GM21423 (cell line): ENCODE results near the gene C14orf119.
A peak's percentile ranks its signal among the peaks of the same experiment; 100 is the strongest.
"Not testable (repeated sequence)": the region's sequence is repeated elsewhere in the genome, so short reads cannot be mapped to it uniquely, and the experiment has no call there.

Source experiments
- ATAC-seq: cut with Tn5 transposase; IDR thresholded peaks from one replicate; pipeline ENCODE4 v1.9.1; 2021; ENCODE audit warnings: mild to moderate bottlenecking, moderate library complexity; ENCODE audit not compliant: unreplicated experiment

Gene C14orf119

DNA sequence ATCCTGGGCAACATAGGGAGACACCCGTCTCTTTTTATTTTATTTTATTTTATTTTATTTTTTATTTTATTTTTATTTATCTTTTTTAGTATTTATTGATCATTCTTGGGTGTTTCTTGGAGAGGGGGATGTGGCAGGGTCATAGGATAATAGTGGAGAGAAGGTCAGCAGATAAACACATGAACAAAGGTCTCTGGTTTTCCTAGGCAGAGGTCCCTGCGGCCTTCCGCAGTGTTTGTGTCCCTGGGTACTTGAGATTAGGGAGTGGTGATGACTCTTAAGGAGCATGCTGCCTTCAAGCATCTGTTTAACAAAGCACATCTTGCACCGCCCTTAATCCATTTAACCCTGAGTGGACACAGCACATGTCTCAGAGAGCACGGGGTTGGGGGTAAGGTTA, 12.3 kb downstream of the C14orf119 start:
- not testable (repeated sequence) for ATAC-seq

DNA sequence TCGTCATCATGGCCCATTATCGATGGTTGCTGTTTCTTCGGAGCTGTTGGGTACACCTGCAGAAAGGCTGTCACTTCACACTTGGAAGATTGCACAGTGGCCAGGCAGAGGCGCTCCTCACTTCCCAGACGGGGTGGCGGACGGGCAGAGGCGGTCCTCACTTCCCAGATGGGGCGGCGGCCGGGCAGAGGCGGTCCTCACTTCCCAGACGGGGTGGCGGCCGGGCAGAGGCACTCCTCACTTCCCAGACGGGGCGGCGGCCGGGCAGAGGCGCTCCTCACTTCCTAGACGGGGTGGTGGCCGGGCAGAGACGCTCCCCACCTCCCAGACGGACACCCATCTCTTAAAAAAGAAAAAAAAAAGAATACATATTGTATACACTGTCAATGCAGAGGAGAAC, 12.9 kb downstream of the C14orf119 start:
- not testable (repeated sequence) for ATAC-seq

GRCh38 chr14:23109769-23110168, 14.5 kb downstream of the C14orf119 start:
- no peak for ATAC-seq

- no peak for ATAC-seq
Observed at GRCh38 chr14:23110579-23111365, 15.5 kb downstream of the C14orf119 start.

DNA sequence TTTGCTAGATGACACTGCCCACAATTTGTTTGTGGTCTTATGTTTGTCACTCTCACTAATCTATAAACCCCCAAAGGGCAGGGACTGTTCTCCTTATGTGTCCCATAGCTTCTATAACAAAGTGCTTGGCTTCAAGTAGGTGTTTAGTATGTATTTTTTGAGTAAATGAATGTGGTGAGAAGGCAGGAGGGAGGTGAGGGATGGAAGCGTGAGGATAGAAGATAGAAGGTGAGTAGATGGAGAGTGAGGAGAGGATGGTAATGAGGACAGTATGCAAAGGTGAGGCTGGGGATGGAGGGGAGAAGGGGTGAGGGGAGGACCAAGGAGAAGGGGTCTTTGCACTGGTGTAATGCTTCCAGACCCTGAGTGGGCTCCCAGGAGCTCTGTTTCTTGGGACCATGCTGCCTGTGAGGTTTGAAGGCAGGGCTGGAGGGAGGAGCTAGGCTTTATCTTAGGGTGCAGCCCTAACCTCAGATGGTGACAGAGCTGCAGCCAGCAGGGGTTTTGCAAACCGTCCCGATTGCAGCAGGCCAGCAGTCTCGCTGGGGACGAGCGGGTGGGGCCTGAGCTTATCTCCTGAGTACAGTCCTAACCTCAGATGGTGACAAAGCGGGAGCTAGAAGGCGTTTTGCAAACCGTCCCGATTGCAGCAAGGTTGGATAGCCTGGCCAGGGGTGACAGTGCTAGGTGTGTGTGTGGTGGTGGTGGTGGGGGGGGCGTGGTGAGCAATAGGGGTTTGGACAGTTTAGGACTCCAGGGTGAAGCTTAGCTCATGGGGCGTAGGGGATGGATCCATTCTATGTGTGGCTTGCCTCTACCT, 17.3 kb downstream of the C14orf119 start:
- no peak for ATAC-seq

GRCh38 chr14:23113431-23114119, 18.3 kb downstream of the C14orf119 start:
- no peak for ATAC-seq

- no peak for ATAC-seq
Observed at GRCh38 chr14:23114120-23114458, 18.8 kb downstream of the C14orf119 start.

DNA sequence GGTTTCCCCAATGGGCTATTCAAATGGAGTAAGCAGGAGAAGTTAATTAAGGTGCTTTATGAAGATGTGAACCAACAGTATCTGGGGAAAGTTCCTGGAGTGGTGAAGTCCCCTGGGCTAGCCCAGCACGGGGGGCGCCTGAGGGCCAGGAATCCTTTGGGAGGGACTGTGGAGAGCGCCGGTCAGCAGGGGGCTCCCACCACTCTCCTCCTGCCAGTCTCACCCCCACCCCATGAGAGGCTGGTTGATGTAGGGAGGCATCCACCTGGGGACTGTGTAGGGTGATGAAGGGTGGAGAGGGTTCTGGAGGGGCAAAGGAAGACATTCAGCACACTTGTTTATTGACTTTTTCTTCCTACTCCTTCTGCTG, 19.3 kb downstream of the C14orf119 start:
- ATAC-seq: no peak

DNA sequence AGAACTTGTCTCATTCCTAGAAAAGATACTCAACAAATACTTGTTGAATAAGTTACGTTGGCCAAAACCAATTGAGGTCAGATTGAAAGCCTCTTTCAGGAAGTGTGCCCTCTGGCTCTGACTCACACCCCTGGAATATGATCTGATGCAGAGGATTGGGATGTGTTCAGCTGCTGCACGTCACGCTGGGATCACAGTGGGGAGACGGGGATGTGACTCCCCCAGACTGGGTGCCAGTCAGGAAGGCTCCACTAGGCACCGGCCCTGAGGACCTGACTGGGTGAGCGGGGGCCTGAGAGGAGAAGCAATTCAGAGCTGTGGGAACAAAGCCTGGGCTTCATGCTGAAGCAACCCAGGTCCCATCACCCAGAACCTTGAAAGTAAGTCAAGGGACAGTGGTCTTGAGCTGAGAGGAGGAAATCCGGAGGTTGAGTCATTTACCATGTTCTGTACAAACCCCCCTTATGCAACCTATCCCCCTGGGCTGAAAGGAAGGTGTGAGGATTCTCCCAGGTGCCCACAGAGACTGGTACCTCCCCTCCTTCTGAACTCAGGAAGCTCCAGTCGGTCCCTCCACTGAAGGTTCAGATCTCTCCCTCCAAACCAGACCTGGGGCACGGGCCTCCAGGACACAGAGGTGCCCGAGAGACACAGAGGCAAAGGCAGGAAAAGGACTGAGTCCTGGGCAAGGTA, 19.9 kb downstream of the C14orf119 start:
- ATAC-seq: no peak

DNA sequence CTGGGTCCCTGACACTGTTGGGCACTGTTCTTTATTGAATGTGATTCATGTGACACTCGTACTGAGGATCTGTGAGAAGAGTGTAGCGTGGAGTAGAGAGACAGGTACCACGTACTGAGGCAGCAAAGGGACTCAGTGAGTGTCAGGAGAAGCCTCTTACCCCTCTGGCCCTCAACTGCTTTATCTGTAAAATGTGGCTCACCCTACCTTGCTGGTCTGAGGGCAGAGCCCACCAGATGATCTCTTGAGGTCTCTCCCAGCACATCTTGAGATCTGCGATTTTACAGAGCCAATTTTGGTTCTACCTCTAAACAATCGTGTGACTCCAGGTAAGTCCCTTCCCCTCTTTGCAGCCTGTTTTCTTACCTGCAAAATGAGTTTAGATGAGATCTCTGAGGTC, 20.6 kb downstream of the C14orf119 start:
- no peak for ATAC-seq

DNA sequence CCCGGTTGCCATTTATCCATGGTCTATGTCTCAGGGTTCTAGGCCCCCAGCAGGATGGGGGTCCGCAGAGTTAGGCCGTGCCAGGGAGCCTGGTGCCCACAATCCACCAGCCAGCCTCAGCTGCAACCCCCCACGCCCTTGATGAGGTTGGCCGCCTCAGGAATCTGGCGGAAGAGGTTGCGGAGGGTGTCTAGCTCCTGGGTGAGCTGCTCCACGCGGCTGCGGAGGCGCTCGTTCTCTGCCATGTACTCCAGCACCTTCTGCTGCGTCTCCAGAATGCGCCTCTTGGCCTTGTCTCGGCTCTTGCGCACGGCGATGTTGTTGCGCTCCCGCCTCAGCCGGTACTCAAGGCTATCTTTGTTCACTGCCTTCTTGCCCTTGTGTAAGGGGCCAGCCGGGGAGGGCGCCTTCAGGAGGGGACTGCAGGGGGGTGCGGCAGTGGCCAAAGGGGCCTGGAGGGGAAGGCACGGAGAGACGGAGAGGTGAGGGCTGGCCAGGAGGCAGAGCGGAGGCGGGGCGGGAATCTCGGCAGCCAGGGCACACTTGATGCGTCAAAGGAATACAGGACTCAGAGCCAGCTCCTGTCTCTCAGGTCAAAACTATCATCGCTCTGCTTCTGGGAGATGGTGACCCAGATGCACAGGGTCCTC, 22.2 kb downstream of the C14orf119 start:
- no peak for ATAC-seq

DNA sequence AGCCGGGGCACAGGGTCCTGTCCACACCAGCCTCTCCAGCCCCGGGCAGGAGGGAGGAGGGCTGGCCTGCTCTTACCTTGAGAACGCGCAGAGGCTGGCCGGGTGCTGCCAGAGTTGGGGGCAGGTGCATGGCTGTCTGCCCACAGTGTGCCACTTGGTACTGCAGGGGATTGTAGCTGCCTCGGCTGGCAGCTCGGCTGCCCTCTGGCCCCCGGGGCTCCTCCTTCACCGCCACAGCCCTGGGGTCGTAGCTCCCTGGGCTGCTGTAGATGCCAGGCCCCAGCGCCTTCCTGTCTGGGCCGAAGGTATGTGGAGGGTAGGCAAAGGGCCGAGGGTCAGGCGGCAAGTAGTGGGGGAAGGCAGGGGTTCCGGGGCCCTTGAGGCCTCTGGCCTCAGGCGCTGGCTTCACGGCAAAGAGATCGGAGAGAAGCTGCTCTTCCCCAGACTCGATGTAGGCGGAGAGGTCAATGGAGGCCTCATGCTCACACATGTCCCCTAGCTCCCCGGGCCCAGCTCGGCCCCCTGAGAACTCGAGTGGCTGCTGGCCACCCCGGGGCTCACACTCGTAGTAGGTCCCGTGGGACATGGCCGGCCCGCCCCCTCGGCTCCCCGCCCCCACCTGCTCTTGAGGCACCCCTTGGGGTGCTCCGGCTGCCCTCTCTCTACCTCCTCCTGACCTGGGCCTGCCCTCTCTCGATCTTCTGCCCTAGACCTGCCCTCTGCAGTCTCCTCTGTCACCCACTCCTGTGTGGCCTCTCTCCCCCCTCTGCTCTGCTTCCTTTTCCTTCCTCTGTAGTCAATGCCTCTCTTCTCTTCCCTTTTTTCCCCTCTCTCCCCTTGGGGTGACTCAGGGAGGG, 23.4 kb downstream of the C14orf119 start, which contains the start of gene CEBPE:
Gene CEBPE, minus strand, starts transcription at position 750 of the 857 bp plus-strand sequence. Its CDS starts 164 bp downstream, at position 586.
- no peak for ATAC-seq

DNA sequence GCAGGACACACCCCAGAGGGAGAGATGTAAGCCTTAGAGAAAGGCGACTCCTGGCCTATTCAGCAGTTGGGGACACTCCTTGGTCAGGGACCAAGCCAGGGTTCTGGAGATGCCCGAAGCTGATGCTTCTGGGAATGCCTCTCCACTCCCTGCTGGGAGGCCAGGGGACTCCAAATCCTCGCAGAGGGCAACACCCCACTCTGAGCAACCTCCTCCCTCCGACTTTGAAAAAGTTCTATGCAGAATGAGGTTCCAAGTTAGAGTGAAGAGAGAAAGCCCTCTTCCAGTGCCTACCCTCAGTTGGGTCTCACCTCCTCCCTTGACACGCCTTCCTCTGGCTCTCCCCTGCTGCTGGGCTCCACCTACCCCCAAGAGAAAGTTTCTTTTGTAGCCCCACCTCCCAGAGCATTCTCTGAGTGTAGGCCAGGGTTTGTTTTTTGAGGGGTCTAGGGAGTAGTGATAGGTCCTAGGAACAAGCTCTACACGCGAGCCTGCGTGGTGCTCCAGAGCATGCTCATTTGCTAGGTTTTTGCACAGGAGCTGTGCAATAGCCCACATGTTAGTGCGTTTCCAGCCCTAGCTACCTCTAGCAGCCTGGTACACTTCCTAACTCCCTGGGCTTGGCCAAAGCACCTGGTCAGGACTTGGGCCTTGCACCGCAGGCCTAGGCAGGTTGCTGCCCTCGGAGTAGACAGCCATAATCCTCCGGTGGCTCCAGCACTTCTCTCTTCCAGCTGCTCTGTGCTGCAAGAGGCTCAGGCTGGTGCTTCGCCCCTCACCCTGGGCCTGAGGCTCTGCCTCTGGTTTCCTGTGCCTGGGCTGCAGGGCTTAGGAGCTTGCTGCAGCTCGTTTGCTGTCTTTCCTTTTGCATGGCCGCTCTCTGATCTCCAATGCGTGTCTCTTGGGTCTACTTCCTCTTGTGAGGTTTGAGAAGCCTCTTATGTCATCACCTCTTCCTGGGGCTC, 24.3 kb downstream of the C14orf119 start:
- ATAC-seq: no peak

GRCh38 chr14:23120541-23121251, 25.4 kb downstream of the C14orf119 start:
- peak; percentile 65 for ATAC-seq

GRCh38 chr14:23121361-23121771, 26.1 kb downstream of the C14orf119 start:
- peak; percentile 66 for ATAC-seq

GRCh38 chr14:23122086-23122485, 26.8 kb downstream of the C14orf119 start:
- no peak for ATAC-seq

DNA sequence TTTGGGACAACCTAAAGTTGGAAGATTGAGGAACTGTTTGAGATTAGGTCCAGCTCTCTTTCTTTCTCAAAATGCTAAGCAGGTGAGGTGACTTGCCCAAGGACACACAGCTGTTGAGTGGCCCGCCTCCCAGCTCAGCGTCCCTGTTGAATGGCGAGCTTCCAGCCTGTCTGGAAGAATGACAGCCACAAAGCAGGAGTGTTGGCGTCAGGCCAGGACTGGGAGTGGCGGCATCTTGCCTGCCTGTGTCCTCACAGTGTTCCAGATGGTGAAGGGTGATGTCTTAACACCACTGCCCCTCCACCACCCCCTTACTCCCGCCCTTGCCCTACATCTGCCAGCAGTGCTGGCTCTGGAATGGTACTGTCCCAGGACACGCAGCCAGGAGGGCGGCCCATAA, 28.1 kb downstream of the C14orf119 start:
- no peak for ATAC-seq
